Measurements from ENCODE around the gene LCE6A.

GRCh38 chr1:152817309-152817708 is 25.3 kb upstream of the LCE6A start:
- TF ChIP-seq CTCF (IDR thresholded peaks at IDR 0.05) (no peak), POLR2A (IDR thresholded peaks at IDR 0.05) (no peak)

All from uterus (tissue), 2 donors.